GM12878 (cell line): ENCODE measurements around the gene MICALL1. TPM values are rescaled to one million over a fixed set of nuclear protein-coding genes. Genes with fewer than 3 reads are reported as not detected.
"Not testable (repeated sequence)": the region's sequence is repeated elsewhere in the genome, so short reads cannot be mapped to it uniquely, and the experiment has no call there.

Experiments
- ATAC-seq: fragments of 200-7000 bp; cut with Tn5 transposase; 3 replicates; pipeline ENCODE4 v1.9.1; 2020; ENCODE audit warnings: mild to moderate bottlenecking, moderate library complexity
- BruUV-seq: library from RNA; stranded (reverse); fragments of 400-500 nt; replicated peaks from 2 replicates; lab custom pipeline; 2021; lab: Mats Ljungman, UMichigan
- CTCF ChIA-PET: fragments of 300-600 bp; sonication (Branson Sonifier 250); formaldehyde crosslinking; extraction: SDS; loops from one replicate; lab custom pipeline; 2021; ENCODE audit warnings: inconsistent platforms; lab: Yijun Ruan, JAX
- POLR2A ChIA-PET: fragments of 350-600 bp; formaldehyde crosslinking; extraction: SDS; loops from one replicate; lab custom pipeline; 2021; ENCODE audit warnings: inconsistent platforms; lab: Charles Lee
- RAD21 ChIA-PET: fragments of 300-600 bp; sonication (Branson Sonifier 250); formaldehyde crosslinking; loops from one replicate; lab custom pipeline; 2023; ENCODE audit warnings: antibody characterized with exemption; ENCODE audit not compliant: unreplicated experiment; lab: Charles Lee
- SMC1A ChIA-PET: fragments of 300-600 bp; sonication (Branson Sonifier 250); formaldehyde crosslinking; loops from one replicate; lab custom pipeline; 2023; ENCODE audit not compliant: unreplicated experiment, uncharacterized antibody; lab: Charles Lee
- DNase-seq: peaks from one replicate; pipeline ENCODE4 v3.0.0-alpha.2; 2011; ENCODE audit warnings: low read depth, low spot score
- FAIRE-seq: peaks from 3 replicates; lab custom pipeline; 2011; peaks lifted over from hg19 to GRCh38; lab: Jason Lieb, UNC
- H2AFZ ChIP-seq: 2 replicates; pipeline ENCODE4 v1.6.0; 2011; ENCODE audit warnings: low read depth, low read length, control low read depth; ENCODE audit not compliant: control insufficient read depth
- H3K27ac ChIP-seq: 2 replicates; pipeline ENCODE4 v1.5.1; 2011; ENCODE audit warnings: control low read depth; ENCODE audit not compliant: control insufficient read depth, insufficient read depth
- H3K27me3 ChIP-seq, 2 experiments: replicated peaks in 1 of 2; 2 replicates each; pipeline versions ENCODE4 v1.6.0 to v1.6.1; 2011; ENCODE audit warnings: low read length in 1 of 2; ENCODE audit not compliant: control insufficient read depth in 2 of 2, insufficient read depth in 2 of 2
- H3K36me3 ChIP-seq, 2 experiments: 2 replicates each; pipeline ENCODE4 v1.5.1; 2011; ENCODE audit warnings: low read length in 1 of 2; ENCODE audit not compliant: control insufficient read depth in 2 of 2, insufficient read depth in 2 of 2
- H3K4me1 ChIP-seq: 2 replicates; pipeline ENCODE4 v1.6.1; 2011; ENCODE audit warnings: mild to moderate bottlenecking, low read length, moderate library complexity, mixed read lengths; ENCODE audit not compliant: control insufficient read depth, insufficient read depth
- H3K4me2 ChIP-seq: 2 replicates; pipeline ENCODE4 v1.6.0; 2011; ENCODE audit warnings: control low read depth; ENCODE audit not compliant: control insufficient read depth, insufficient read depth
- H3K4me3 ChIP-seq: fragments of 200-600 bp; sonication (generic); 2 replicates; pipeline ENCODE4 v1.5.1; 2016
- H3K79me2 ChIP-seq: 2 replicates; pipeline ENCODE4 v1.6.0; 2011; ENCODE audit warnings: low read length; ENCODE audit not compliant: control insufficient read depth, insufficient read depth
- H3K9ac ChIP-seq: 2 replicates; pipeline ENCODE4 v1.8.0; 2011; ENCODE audit warnings: low read length, control low read depth, mixed read lengths; ENCODE audit not compliant: control insufficient read depth, insufficient read depth
- H3K9me3 ChIP-seq: replicated peaks from 3 replicates; pipeline ENCODE4 v1.5.1; 2011; ENCODE audit warnings: mild to moderate bottlenecking, low read length; ENCODE audit not compliant: control insufficient read depth, insufficient read depth
- H4K20me1 ChIP-seq: 2 replicates; pipeline ENCODE4 v1.6.0; 2011; ENCODE audit not compliant: control insufficient read depth, insufficient read depth
- CEBPB ChIP-seq, 2 experiments: fragments of 150-350 bp in 1 of 2; IDR thresholded peaks; 2 replicates each; pipeline ENCODE4 v1.6.1; 2012 to 2014; ENCODE audit warnings: low read depth in 2 of 2, low read length in 2 of 2, borderline replicate concordance in 1 of 2, inconsistent platforms in 1 of 2
- EED ChIP-seq: sonication (generic); IDR thresholded peaks from 2 replicates; pipeline ENCODE4 v1.6.1; 2016; ENCODE audit warnings: antibody characterized with exemption, low read depth
- ESRRA ChIP-seq: IDR thresholded peaks from 2 replicates; pipeline ENCODE4 v1.6.1; 2012; ENCODE audit warnings: mild to moderate bottlenecking, low read length, improper control_type of control experiment
- HDGF ChIP-seq: fragments of 450-650 bp; IDR thresholded peaks from 2 replicates; pipeline ENCODE4 v1.6.1; 2016; ENCODE audit warnings: antibody characterized with exemption
- IKZF2 ChIP-seq, 2 experiments: fragments of 450-650 bp; IDR thresholded peaks; 2 replicates each; pipeline ENCODE4 v1.6.1; 2017; ENCODE audit warnings: mild to moderate bottlenecking in 2 of 2, moderate library complexity in 2 of 2
- KLF5 ChIP-seq: fragments of 450-650 bp; IDR thresholded peaks from 2 replicates; pipeline ENCODE4 v1.6.1; 2014; ENCODE audit warnings: mild to moderate bottlenecking; ENCODE audit not compliant: partially characterized antibody
- POLR2A ChIP-seq: IDR thresholded peaks from 2 replicates; pipeline ENCODE4 v1.6.1; 2011; ENCODE audit warnings: low read depth, mild to moderate bottlenecking, low read length
- ZNF217 ChIP-seq: fragments of 450-650 bp; IDR thresholded peaks from 2 replicates; pipeline ENCODE4 v1.6.1; 2017; ENCODE audit warnings: antibody characterized with exemption, mild to moderate bottlenecking
- WGBS: methylation state at CpG from one replicate; pipeline ENCODE4 v1.1.6; 2016; ENCODE audit warnings: low lambda C conversion rate; ENCODE audit not compliant: insufficient replicate concordance, insufficient coverage; ENCODE audit errors: missing lambda C conversion rate; 5-methylcytosine and 5-hydroxymethylcytosine counted together
- in situ Hi-C: fragments of 300-500 bp; cut with MboI; formaldehyde crosslinking; loops from 9 replicates; pipeline ENCODE4 v1.14.3; 2018; ENCODE audit warnings: mixed read lengths
- intact Hi-C: fragments of 100-400 bp; cut with micrococcal nuclease; formaldehyde crosslinking; loops from one replicate; pipeline ENCODE4 v1.14.2; 2022; ENCODE audit not compliant: unreplicated experiment
- polyA plus RNA-seq, 11 experiments: library from polyadenylated mRNA; depleted of rRNA in 4 of 11; unstranded in 6 of 11; stranded (reverse) in 5 of 11; fragments of >200 nt; fragmentation: Nextera tagmentation in 4 of 11; fragmentation: Illumina TruSeq in 1 of 11; extraction: Ambion mirVana in 4 of 11; extraction: Trizol in 1 of 11; gene quantifications; 1 replicate in 1 of 11; 2 replicates in 10 of 11; pipeline versions ENCODE4 v1.2.1 to v1.2.3, GENCODE V29; 2011 to 2016; ENCODE audit warnings: inconsistent platforms in 2 of 11, missing spikeins in 2 of 11, low read depth in 1 of 11
- total RNA-seq, 4 experiments: library from RNA; depleted of rRNA in 3 of 4; stranded (reverse); fragments of >200 nt in 3 of 4; fragmentation: Illumina TruSeq in 1 of 4; extraction: Trizol in 1 of 4; gene quantifications; 2 replicates each; pipeline versions ENCODE4 v1.2.1 to v1.2.3, GENCODE V29; 2013 to 2021
- TF ChIP-seq, protein P1 (sequence below): IDR thresholded peaks from 2 replicates; pipeline ENCODE4 v1.6.1; 2012; ENCODE audit warnings: low read depth, low read length, improper control_type of control experiment

MICALL1 gene
- total and polyA plus RNA-seq, 10 of the 15 experiments (the other 5 are each of a cell fraction or from before 2014, with no cell fraction given), result 0.72 to 30.7 (median 7.8) TPM

GRCh38 chr22:37975153-37975552, 69.1 kb downstream of the MICALL1 start (continued):
- TF ChIP-seq, protein P1, sequence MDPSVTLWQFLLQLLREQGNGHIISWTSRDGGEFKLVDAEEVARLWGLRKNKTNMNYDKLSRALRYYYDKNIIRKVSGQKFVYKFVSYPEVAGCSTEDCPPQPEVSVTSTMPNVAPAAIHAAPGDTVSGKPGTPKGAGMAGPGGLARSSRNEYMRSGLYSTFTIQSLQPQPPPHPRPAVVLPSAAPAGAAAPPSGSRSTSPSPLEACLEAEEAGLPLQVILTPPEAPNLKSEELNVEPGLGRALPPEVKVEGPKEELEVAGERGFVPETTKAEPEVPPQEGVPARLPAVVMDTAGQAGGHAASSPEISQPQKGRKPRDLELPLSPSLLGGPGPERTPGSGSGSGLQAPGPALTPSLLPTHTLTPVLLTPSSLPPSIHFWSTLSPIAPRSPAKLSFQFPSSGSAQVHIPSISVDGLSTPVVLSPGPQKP, result no peak
- TF ChIP-seq KLF5 (no peak), EED (no peak), ZNF217 (no peak), ESRRA (no peak), HDGF (no peak), POLR2A (no peak), CEBPB (IDR thresholded peaks at IDR 0.05; ENCODE audit: borderline replicate concordance in 1 of 2, low read depth in 2 of 2, low read length in 2 of 2) (no peak), IKZF2 (IDR thresholded peaks at IDR 0.05) (no peak)

GRCh38 chr22:37976022-37976421, 69.9 kb downstream of the MICALL1 start:
- H3K36me3 ChIP-seq, FAIRE-seq, H4K20me1 ChIP-seq, ATAC-seq, BruUV-seq, H3K79me2 ChIP-seq, H3K4me1 ChIP-seq, H3K27ac ChIP-seq, H3K9ac ChIP-seq, H3K4me3 ChIP-seq, SMC1A ChIA-PET, H2AFZ ChIP-seq, H3K27me3 ChIP-seq, in situ Hi-C loops, H3K4me2 ChIP-seq, RAD21 ChIA-PET, intact Hi-C loops, H3K9me3 ChIP-seq, DNase-seq: not testable (repeated sequence)
- ChIA-PET CTCF (interaction anchor here (0.9 to 1.3 kb wide), 2 partner anchors 10 to 17 kb away, joined by 3 read pairs; no protein-coding TSS in a partner anchor), POLR2A (interaction anchor here (0.5 kb wide), 1 partner anchor 39 kb away, joined by 6 read pairs; no protein-coding TSS in a partner anchor)
- WGBS, result 91% methylated on average over 8 of the region's 8 CpGs
